ENCODE results near the gene LSM2.
A peak's percentile ranks its signal among the peaks of the same experiment; 100 is the strongest.

Gene LSM2

GRCh38 chr6:31776989-31777666 lies 29.6 kb downstream of the LSM2 start, which contains the start of gene VWA7:
Gene VWA7 (minus strand): TSS chr6:31777328. CDS start chr6:31776779, 549 bp downstream.
- TF ChIP-seq CTCF (IDR thresholded peaks at IDR 0.05; ENCODE audit: low read depth, low read length, missing control alignments): no peak
- DNase-seq (ENCODE audit: low read depth): peak; percentile 26
- H3K4me3 ChIP-seq (ENCODE audit: low read depth, low read length): no peak within 1 kb of the TSS
- in situ Hi-C loops (cut with HindIII; ENCODE audit: low sequenced_read_pairs): no loop called here

DNA sequence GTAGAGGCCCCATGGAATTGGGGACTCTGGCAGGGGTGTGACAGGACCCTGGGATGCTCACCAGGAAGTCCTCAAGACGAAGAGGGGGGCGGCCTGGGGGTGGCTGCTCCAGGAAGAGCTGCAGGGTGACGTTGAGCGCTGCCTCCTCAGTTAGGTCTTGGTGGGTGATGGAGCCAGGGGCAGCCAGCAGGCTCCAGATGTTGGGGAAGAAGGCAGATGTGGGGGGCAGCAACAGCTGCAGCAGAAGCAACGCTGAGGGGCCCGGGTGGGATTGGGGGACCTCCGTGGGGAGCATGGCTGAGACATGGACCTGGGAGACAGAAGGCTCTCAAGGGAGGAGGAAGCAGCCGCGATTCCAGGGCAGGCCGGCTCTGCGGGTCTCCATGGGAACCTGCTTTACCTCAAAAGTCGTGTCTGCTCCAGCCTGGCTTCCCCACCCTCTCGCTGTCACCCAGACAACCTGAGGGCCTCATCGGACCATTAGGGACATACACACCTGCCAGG lies 30.2 kb downstream of the LSM2 start:
- no peak for DNase-seq (ENCODE audit: low read depth)
- TF ChIP-seq CTCF (IDR thresholded peaks at IDR 0.05; ENCODE audit: low read depth, low read length, missing control alignments): no peak
- no peak overlapping the region for H3K4me3 ChIP-seq (ENCODE audit: low read depth, low read length)
- in situ Hi-C loops (cut with HindIII; ENCODE audit: low sequenced_read_pairs): no loop called here

DNA sequence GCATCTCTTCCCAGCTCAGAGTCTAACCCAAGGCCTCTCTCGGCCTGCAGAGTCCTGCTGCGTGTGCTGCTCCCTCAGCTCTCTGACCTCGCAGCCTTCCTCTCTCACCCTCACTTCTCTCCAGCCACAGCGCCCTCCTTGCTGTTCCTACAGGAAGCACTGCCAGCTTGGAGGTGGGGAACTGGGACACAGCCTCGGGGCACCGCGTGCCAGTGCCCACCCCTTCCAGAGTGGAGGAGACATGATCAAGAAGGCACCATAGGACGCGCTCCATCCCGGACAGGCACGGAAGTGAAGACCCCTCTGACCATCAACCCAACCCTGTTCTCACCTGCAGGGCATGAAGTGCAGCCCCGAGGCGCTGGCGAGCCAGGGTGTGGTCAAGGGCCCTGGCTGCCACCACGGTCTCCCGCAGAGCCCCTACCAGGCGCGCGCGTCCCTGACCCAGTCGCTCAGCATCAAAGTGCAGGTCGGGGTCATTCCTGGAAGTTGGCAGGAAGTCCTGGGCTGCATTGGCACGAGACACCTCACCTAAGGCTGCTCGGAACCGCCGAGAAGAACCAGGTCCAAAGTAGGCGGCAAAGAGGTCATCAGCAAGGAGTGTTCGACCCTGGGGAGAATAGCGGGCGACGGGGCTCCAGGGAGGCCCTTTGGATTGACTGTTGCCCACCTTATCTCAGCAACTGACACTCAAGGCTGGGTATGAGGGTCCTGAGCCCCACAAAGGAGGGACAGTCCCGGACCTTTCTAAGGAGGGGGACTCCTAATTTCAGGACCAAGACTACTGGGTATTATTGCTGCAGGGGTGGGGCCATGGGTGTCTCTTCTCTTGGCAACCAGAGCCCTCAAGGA lies 30.9 kb downstream of the LSM2 start:
- H3K4me3 ChIP-seq (ENCODE audit: low read depth, low read length): no peak overlapping the region
- in situ Hi-C loops (cut with HindIII; ENCODE audit: low sequenced_read_pairs): no loop called here
- no peak for DNase-seq (ENCODE audit: low read depth)
- no peak for TF ChIP-seq CTCF (IDR thresholded peaks at IDR 0.05; ENCODE audit: low read depth, low read length, missing control alignments)

DNA sequence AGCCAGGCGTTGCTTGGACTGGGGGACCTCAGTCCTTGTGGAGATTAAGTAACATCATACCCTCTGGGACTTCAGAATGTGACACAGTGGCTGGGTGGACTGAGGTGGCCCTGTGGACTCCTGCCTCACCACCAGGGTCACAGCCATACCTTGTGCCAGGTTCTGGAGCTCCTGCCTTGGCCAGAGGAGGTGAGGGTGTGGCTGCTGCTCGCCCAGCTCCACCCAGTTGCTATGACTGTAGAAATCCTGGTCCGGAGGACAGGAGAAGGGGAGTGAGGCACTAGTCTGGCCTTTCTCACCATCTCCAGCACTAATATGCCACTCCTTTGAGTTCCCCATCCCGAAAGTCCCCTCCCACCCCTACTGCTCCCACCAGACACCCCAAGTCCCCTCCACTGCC lies 31.6 kb downstream of the LSM2 start:
- DNase-seq (ENCODE audit: low read depth): no peak
- TF ChIP-seq CTCF (IDR thresholded peaks at IDR 0.05; ENCODE audit: low read depth, low read length, missing control alignments): no peak
- H3K4me3 ChIP-seq (ENCODE audit: low read depth, low read length): no peak overlapping the region
- in situ Hi-C loops (cut with HindIII; ENCODE audit: low sequenced_read_pairs): no loop called here

DNA sequence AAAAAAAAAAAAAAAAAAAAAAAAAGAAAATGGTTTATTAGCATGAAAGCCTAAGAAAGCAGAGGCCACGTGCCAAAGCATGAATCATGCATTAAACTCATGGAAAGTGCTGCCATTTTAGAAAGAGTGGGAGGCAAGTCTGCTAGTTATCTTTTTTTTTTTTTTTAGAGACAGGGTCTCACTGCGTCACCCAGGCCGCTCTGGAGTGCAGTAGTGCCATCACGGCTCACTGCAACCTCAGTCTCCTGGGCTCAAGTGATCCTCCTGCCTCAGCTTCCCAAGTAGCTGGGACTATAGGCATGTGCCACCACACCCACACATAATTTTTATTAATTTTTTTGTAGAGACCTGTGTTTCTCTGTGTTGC lies 34.8 kb downstream of the LSM2 start:
- DNase-seq (ENCODE audit: low read depth): no peak
- no peak for TF ChIP-seq CTCF (IDR thresholded peaks at IDR 0.05; ENCODE audit: low read depth, low read length, missing control alignments)
- in situ Hi-C loops (cut with HindIII; ENCODE audit: low sequenced_read_pairs): no loop called here

DNA sequence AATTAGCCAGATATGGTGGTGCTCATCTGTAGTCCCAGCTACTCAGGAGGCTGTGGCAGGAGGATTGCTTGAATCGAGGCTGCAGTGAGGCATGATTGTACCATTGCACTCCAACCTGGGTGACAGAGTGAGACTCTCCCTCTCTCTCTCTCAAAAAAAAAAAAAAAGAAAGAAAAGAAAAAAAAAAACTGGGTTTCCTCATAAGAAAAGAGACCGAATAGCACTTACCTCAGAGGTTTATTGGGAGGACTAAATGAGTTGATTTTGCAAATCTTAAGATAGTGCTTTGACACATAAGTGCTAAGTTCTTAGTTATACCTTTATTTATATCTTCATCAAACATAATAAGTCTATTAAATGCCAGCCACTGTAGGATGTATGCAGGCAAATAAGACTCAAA lies 35.9 kb downstream of the LSM2 start:
- no peak for DNase-seq (ENCODE audit: low read depth)
- in situ Hi-C loops (cut with HindIII; ENCODE audit: low sequenced_read_pairs): no loop called here
- H3K4me3 ChIP-seq (ENCODE audit: low read depth, low read length): no peak overlapping the region
- no peak for TF ChIP-seq CTCF (IDR thresholded peaks at IDR 0.05; ENCODE audit: low read depth, low read length, missing control alignments)

More for the DNA sequence above, 34.8 kb downstream of the LSM2 start:
- H3K4me3 ChIP-seq (ENCODE audit: low read depth, low read length): no peak overlapping the region

Data from astrocyte of the cerebellum (primary cell).